Measurements from ENCODE around the gene FASTKD3.
A peak's percentile ranks its signal among the peaks of the same experiment; 100 is the strongest.

FASTKD3 gene

DNA sequence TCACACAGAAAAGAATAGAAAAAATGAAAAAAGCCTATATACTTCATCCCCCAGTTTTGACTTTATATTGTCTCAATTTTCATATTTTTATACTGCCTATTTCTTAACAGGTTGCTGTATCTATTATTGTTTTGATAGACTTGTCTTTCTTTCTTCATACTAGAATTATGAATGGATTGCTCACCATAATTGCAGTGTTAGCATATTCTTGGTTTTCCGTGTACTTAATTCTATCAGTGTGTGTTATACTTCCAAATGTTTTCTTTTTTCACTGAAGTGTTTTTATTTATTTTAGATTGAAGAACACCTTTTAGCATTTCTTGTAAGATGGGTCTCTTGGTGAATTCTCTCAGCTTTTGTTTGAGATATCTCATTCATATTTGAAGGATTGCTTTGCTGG, 38.8 kb upstream of the FASTKD3 start:
- TF ChIP-seq, protein P1, sequence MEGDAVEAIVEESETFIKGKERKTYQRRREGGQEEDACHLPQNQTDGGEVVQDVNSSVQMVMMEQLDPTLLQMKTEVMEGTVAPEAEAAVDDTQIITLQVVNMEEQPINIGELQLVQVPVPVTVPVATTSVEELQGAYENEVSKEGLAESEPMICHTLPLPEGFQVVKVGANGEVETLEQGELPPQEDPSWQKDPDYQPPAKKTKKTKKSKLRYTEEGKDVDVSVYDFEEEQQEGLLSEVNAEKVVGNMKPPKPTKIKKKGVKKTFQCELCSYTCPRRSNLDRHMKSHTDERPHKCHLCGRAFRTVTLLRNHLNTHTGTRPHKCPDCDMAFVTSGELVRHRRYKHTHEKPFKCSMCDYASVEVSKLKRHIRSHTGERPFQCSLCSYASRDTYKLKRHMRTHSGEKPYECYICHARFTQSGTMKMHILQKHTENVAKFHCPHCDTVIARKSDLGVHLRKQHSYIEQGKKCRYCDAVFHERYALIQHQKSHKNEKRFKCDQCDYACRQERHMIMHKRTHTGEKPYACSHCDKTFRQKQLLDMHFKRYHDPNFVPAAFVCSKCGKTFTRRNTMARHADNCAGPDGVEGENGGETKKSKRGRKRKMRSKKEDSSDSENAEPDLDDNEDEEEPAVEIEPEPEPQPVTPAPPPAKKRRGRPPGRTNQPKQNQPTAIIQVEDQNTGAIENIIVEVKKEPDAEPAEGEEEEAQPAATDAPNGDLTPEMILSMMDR (conservative IDR thresholded peaks at IDR 0.05) = no peak
- H3K27ac ChIP-seq = no peak overlapping the region

DNA sequence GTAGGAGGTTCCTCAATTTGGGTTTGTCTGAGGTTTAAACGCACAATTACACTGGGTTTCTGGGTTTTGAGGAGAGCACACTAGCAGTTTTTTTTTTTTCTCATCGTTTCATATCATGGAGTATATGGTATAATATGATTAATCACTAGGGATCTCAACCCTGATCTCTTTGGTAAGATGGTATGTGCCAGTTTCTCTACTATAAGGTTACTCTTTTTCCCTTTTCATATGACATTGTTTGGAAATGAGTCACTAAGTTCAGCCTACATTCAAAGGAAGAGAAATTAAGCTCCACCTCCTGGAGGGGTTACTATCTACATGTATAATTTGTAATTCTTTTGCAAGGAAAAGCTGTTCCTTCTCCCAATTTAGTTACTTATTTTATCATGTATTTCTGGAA, 35.3 kb upstream of the FASTKD3 start:
- TF ChIP-seq, protein P1 (conservative IDR thresholded peaks at IDR 0.05) = no peak
- peak overlapping the region; percentile 40; the same call in 1 of the 2 replicates for H3K27ac ChIP-seq

DNA sequence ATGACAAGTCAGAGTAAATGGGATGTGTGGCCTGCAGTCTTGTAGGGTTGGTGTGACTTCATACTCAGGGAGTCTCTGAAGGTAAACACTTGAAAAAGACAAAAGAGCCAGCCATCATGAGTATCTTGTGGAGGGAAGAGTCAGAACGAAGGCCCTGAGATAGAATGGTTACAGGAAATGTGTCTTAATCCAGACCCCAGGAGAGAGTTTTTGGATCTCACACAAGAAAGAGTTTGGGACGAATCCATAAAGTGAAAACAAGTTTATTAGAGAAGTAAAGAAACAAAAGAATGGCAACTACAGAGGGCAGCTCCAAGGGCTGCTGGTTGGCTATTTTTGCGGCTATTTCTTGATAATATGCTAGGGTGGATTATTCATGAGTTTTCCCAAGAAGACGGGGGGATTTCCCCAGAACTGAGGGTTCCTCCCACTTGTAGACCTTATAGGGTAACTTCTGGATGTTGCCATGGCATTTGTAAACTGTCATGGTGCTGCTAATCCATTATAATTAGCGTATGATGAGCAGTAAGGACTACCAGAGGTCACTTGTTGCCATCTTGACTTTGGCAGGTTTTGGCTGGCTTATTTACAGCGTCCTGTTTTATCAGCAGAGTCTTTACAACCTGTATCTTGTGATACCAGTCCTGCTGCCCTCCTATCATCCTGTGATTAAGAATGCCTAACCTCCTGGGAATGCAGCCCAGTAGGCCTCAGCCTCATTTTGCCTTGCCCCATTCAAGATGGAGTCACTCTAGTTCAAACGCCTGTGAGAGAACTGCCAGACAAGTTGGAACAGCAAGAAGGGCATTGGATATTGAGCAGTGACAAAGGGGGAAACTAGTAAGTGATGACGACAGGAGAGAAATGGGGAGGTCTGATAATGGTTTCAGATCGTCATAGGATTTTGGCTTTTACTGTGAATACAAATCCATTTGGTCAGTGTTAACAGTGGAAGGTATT, 34.1 kb upstream of the FASTKD3 start:
- TF ChIP-seq, protein P1 (conservative IDR thresholded peaks at IDR 0.05) = no peak

DNA sequence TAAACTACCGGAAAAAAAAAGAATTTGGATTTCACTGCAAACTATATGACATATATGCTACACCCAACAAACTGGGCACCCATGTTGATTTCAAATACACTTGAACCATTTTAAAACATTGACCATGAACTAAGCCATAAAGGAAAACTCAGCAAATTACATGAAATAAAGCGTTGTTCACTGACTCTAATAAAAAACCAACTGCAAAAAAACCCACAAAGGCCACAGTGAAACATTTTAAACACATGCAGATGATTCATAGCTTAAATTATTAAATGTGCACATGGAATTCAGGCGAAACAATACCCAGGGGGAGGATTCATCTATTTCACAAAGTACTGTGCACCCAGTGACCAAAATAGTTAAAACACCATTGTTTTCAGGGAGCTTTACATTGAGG, 33.4 kb upstream of the FASTKD3 start:
- TF ChIP-seq, protein P1 (conservative IDR thresholded peaks at IDR 0.05) = no peak
- H3K27ac ChIP-seq = peak overlapping the region; percentile 40

More for the DNA sequence above, 34.1 kb upstream of the FASTKD3 start:
- peak overlapping the region; percentile 40 for H3K27ac ChIP-seq

DNA sequence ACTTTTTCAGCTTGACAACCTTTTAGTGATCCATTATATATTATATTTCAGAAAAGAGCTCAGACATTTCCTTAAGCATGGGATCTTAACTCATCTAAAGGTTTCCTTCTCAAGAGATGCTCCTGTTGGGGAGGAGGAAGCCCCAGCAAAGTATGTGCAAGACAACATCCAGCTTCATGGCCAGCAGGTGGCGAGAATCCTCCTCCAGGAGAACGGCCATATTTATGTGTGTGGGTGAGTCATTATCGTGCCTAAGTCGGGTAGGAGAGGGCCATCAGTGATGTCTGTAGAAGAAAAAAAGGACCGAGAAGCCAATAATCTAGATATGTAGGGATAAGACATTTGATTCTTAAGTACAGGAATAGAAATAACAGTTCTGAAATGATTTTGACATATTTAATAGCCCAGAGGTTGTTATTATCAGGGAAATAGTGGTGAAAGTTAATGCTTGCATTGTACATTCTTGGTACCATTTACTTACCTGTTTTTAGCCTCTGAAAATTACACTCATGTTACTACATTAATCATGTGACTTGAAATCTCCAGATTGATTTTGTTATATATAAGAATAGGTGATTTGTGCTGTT, 28.3 kb upstream of the FASTKD3 start:
- TF ChIP-seq, protein P1 (conservative IDR thresholded peaks at IDR 0.05) = peak; percentile 81
- no peak overlapping the region for H3K27ac ChIP-seq

DNA sequence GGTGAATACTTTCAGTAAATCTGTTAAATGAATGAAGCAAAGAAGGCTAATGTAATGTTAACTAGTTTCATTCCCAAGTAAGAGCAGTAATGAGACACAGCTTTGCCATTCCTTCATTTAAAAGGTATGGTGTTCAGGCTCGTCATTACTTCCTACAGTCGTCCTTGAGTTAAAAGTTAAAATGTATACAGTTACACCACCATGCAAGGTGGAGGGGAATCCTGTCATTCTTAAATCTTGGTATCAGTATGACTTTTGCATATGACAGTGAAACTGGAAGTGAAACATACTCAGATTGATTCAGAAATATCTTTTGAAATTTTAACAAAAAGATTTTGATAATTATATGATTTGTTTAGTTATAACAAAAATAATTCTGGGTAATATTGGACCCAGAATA, 26.0 kb upstream of the FASTKD3 start:
- TF ChIP-seq, protein P1 (conservative IDR thresholded peaks at IDR 0.05) = no peak
- H3K27ac ChIP-seq = no peak overlapping the region

DNA sequence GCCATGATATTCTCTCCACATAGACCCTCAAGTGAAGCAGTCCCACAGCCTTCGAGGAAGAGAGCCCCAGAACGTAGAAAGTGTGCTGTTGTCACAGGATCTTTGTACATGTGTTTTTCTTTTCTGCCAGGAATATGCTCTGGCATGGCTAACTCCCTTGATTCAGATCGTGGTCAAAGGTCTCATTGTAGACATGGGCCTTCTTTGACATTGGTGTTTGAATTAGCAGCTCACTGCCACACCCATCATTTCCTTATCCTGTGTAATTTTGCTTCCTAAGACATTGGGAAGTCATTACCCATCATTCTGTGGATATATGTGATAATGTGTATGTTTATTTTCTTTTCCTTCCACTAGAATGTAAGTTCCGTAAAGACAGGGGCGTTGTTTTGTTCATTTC, 25.6 kb upstream of the FASTKD3 start:
- no peak overlapping the region for H3K27ac ChIP-seq
- TF ChIP-seq, protein P1 (conservative IDR thresholded peaks at IDR 0.05) = no peak

Measured in VCaP (cell line).